HepG2 (cell line): ENCODE data around the gene HSP90AB1. TPM values are rescaled to one million over a fixed set of nuclear protein-coding genes. Genes with fewer than 3 reads are reported as not detected.

Experiments used
- ATF3 ChIP-seq: sonication (generic); formaldehyde crosslinking; IDR thresholded peaks from 2 replicates; pipeline ENCODE4 v1.4.0; 2020; ENCODE audit warnings: missing genetic modification reagents
- BRCA1 ChIP-seq: sonication (generic); formaldehyde crosslinking; IDR thresholded peaks from 2 replicates; pipeline ENCODE4 v1.4.0; 2020; ENCODE audit warnings: missing genetic modification reagents
- CENPT ChIP-seq: sonication (generic); formaldehyde crosslinking; IDR thresholded peaks from 2 replicates; pipeline ENCODE4 v1.8.0; 2022; ENCODE audit warnings: low read depth, mild to moderate bottlenecking, moderate library complexity, missing genetic modification reagents
- EEA1 ChIP-seq: sonication (generic); formaldehyde crosslinking; IDR thresholded peaks from 2 replicates; pipeline ENCODE4 v1.5.1; 2020; ENCODE audit warnings: mild to moderate bottlenecking, missing genetic modification reagents, borderline replicate concordance
- GRHL1 ChIP-seq: sonication (generic); formaldehyde crosslinking; conservative IDR thresholded peaks from 2 replicates; pipeline ENCODE4 v1.8.0; 2022; ENCODE audit warnings: missing genetic modification reagents
- GTF2F1 ChIP-seq: fragments of 150-350 bp; IDR thresholded peaks from 2 replicates; pipeline ENCODE4 v1.6.1; 2014; ENCODE audit warnings: low read length
- KLF13 ChIP-seq: sonication (generic); formaldehyde crosslinking; IDR thresholded peaks from 2 replicates; pipeline ENCODE4 v1.4.0; 2020; ENCODE audit warnings: mild to moderate bottlenecking, missing genetic modification reagents
- MBD4 ChIP-seq: IDR thresholded peaks from 2 replicates; pipeline ENCODE4 v1.6.1; 2012; ENCODE audit warnings: low read length, inconsistent platforms, borderline replicate concordance
- MEF2D ChIP-seq: sonication (generic); formaldehyde crosslinking; IDR thresholded peaks from 2 replicates; pipeline ENCODE4 v1.5.1; 2020; ENCODE audit warnings: mild to moderate bottlenecking, missing genetic modification reagents
- MTERF4 ChIP-seq: sonication (generic); formaldehyde crosslinking; IDR thresholded peaks from 2 replicates; pipeline ENCODE4 v1.8.0; 2023; ENCODE audit warnings: mild to moderate bottlenecking, missing genetic modification reagents
- NCOA5 ChIP-seq: sonication (generic); formaldehyde crosslinking; IDR thresholded peaks from 2 replicates; pipeline ENCODE4 v1.4.0; 2020; ENCODE audit warnings: missing genetic modification reagents
- PCBP2 ChIP-seq: fragments of 200-400 bp; formaldehyde crosslinking; optimal IDR thresholded peaks from 2 replicates; pipeline ENCODE3; 2018; ENCODE audit warnings: low read length, low read depth; ENCODE audit not compliant: poor library complexity, severe bottlenecking
- SAFB2 ChIP-seq: sonication (generic); formaldehyde crosslinking; IDR thresholded peaks from 2 replicates; pipeline ENCODE4 v1.5.1; 2020; ENCODE audit warnings: missing genetic modification reagents, low read depth, mild to moderate bottlenecking, borderline replicate concordance
- SKI ChIP-seq: fragments of 450-650 bp; IDR thresholded peaks from one replicate; pipeline ENCODE4 v1.6.1; 2018; ENCODE audit warnings: mild to moderate bottlenecking; ENCODE audit not compliant: partially characterized antibody
- SNRNP70 ChIP-seq: fragments of 200-400 bp; formaldehyde crosslinking; IDR thresholded peaks from 2 replicates; pipeline ENCODE4 v1.6.1; 2017; ENCODE audit warnings: mild to moderate bottlenecking, low read depth, low read length, moderate library complexity
- THAP8 ChIP-seq: sonication (generic); formaldehyde crosslinking; IDR thresholded peaks from 2 replicates; pipeline ENCODE4 v1.5.1; 2020; ENCODE audit warnings: missing genetic modification reagents, mild to moderate bottlenecking, borderline replicate concordance
- ZFP1 ChIP-seq: IDR thresholded peaks from 2 replicates; pipeline ENCODE4 v1.6.1; 2016
- ZNF367 ChIP-seq: sonication (generic); formaldehyde crosslinking; IDR thresholded peaks from 2 replicates; pipeline ENCODE4 v1.4.0; 2020; ENCODE audit warnings: missing genetic modification reagents, borderline replicate concordance
- ZNF512B ChIP-seq: sonication (generic); formaldehyde crosslinking; IDR thresholded peaks from 2 replicates; pipeline ENCODE4 v1.5.1; 2020; ENCODE audit warnings: missing genetic modification reagents, mild to moderate bottlenecking, borderline replicate concordance
- ZNF550 ChIP-seq: sonication (generic); formaldehyde crosslinking; IDR thresholded peaks from 2 replicates; pipeline ENCODE4 v1.4.0; 2020; ENCODE audit warnings: mild to moderate bottlenecking, missing genetic modification reagents, borderline replicate concordance
- ZNF616 ChIP-seq: sonication (generic); formaldehyde crosslinking; IDR thresholded peaks from 2 replicates; pipeline ENCODE4 v1.5.0; 2020; ENCODE audit warnings: low read depth, mild to moderate bottlenecking, missing genetic modification reagents
- ZNF784 ChIP-seq: sonication (generic); formaldehyde crosslinking; IDR thresholded peaks from 2 replicates; pipeline ENCODE4 v1.5.1; 2020; ENCODE audit warnings: missing genetic modification reagents, mild to moderate bottlenecking, borderline replicate concordance
- polyA plus RNA-seq, 8 experiments: library from polyadenylated mRNA; depleted of rRNA in 3 of 8; stranded (reverse) in 7 of 8; unstranded in 1 of 8; fragments of >200 nt; fragmentation: Illumina TruSeq in 4 of 8; extraction: Trizol in 4 of 8; gene quantifications; 2 replicates each; pipeline versions ENCODE4 v1.2.1 to v1.2.3, GENCODE V29; 2011 to 2016; ENCODE audit warnings: low read depth in 4 of 8, missing spikeins in 1 of 8, mixed read lengths in 1 of 8; ENCODE audit not compliant: insufficient read depth in 1 of 8
- total RNA-seq, 5 experiments: library from RNA; depleted of rRNA; stranded (reverse); fragments of >200 nt; fragmentation: Illumina TruSeq; extraction: Trizol; gene quantifications; 2 replicates each; pipeline ENCODE4 v1.2.3, GENCODE V29; 2016; ENCODE audit warnings: low read depth in 1 of 5

Gene HSP90AB1
- total and polyA plus RNA-seq, 2 of the 13 experiments (the other 11 are each of a cell fraction or from before 2014, with no cell fraction given), result 1,325 to 1,472 TPM

GRCh38 chr6:44275749-44276648 lies 29.1 kb downstream of the HSP90AB1 start (continued):
- peak; percentile 74; the same call in 1 of the 2 replicates for TF ChIP-seq ZNF512B
- no peak for TF ChIP-seq THAP8 (CRISPR knock-in tag)
- no peak for TF ChIP-seq SKI
- no peak for TF ChIP-seq SNRNP70
- no peak for TF ChIP-seq GRHL1 (CRISPR knock-in tag)
- TF ChIP-seq KLF13 (CRISPR knock-in tag), result no peak
- TF ChIP-seq MTERF4 (CRISPR knock-in tag), result no peak
- TF ChIP-seq CENPT, result peak; percentile 57
- TF ChIP-seq ATF3 (CRISPR knock-in tag), result 0 out of 2 replicates have a peak, but pooled peaks have one; percentile 10
- no peak for TF ChIP-seq NCOA5
- TF ChIP-seq GTF2F1, result no peak
- 0 out of 2 replicates have a peak, but pooled peaks have one; percentile 72 for TF ChIP-seq ZNF784 (CRISPR knock-in tag)
- no peak for TF ChIP-seq ZFP1 (CRISPR knock-in tag)
- TF ChIP-seq BRCA1 (CRISPR knock-in tag), result no peak
- no peak for TF ChIP-seq MBD4
- no peak for TF ChIP-seq PCBP2
- TF ChIP-seq EEA1 (CRISPR knock-in tag), result no peak
- no peak for TF ChIP-seq ZNF367
- TF ChIP-seq SAFB2 (CRISPR knock-in tag), result no peak
- TF ChIP-seq ZNF550, result no peak
- TF ChIP-seq MEF2D (CRISPR knock-in tag), result no peak
- no peak for TF ChIP-seq ZNF616 (CRISPR knock-in tag)
